Astrocyte of the hippocampus (primary cell): Measurements from ENCODE around the gene CRY2.
A peak's percentile ranks its signal among the peaks of the same experiment; 100 is the strongest.
"Not testable (repeated sequence)": the region's sequence is repeated elsewhere in the genome, so short reads cannot be mapped to it uniquely, and the experiment has no call there.

ENCODE experiments used
- DNase-seq: peaks from one replicate; pipeline ENCODE4 v3.0.0; 2011; ENCODE audit warnings: low read depth, low spot score

Gene CRY2

DNA sequence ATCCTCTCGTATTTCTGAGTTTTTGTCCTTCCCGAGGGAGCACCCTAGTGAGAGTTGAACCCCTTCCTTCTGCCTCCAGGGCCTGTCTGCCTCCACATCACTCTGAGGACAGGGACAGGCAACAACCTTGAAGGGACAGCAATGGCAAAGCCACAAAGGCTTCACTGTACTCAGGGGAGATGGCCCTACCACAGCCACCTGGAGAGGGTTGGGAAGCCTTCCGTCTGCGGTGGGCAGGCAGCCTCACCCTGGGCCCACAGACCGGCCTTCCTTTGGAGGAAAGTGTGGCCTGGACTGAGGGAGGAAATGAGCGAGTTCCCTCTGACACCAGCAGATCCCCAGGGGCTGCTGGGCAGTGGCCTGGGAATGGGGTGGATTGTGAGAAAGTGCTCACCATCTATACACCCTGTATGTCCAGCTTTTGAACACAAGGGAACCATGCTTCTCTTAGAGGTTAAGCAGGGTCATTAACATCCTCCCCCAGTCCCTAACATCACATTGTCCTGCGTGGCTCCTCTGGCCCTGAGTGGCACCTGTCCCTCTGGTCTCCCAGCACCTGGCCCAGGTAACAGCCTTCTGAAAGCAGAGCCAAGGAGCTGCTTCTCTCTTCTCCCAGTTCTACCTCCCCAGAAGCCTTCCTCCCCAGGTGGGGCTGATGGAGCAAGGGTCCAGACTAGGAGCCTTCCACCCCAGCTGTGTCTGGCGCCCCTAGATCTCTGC is 35.5 kb upstream of the CRY2 start:
- no peak for DNase-seq

DNA sequence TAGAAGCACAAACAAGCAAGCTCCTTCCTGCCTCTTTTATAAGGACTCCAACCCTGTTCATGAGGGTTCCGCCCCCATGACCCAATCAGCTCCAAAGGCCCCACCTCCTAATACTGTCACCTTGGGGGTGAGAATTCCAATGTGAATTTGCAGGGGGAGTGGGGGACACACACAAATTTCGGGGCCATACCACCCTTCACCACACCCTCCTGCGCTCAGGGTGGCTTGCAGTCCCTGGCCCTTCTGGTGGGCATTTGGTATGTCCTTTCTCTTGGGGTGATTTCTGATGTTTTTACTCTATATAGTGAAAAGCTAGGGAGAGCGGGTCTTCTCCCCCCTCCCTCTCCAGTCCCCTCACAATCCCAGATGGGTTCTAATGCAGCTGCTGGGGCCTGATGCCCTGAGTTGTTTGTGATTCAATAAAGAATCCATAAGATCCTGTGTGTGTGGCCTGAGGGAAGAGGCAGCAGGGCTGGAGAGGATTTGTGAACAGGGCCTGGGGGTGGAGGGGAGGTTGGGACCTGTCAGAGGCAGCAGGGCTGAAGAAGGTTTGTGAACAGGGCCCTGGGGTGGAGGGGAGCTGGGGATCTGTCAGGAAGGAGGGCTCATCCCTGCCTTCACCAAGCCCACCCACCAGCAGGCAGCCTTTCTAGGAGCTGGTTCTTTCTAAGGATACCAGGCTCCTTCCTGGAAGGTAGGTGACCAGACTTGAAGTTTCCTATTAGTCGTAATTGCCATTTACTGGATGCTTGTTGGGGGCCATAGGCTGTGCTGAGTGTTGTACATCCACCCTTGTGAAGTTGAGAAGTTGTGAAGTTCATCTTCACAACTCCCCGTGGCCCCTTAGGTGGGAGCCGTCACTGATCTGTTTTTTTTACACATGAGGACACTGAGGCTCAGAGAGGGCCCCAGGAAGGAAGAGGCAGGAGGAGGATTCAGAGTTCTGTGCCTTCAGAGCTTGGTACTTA is 34.4 kb upstream of the CRY2 start:
- no peak for DNase-seq

DNA sequence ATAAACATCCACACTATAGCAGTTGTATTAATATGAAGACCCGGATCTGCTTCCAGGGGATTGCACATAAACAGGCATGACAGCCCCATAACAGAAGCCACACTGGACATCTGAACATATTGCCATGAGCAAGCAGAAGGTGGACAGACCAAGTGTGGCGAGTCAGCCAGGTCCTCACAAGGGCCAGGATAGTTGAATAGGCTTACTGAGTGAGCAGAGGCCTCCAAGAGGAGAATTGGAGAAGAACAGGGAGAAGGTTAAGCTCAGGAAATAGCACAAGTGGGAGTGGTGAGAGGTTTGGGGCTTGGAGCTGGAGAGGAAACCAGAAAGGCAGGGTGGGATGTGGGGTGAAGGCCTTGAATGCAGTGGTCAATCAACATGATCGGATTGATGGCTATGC is 31.5 kb upstream of the CRY2 start:
- DNase-seq = peak; percentile 15

DNA sequence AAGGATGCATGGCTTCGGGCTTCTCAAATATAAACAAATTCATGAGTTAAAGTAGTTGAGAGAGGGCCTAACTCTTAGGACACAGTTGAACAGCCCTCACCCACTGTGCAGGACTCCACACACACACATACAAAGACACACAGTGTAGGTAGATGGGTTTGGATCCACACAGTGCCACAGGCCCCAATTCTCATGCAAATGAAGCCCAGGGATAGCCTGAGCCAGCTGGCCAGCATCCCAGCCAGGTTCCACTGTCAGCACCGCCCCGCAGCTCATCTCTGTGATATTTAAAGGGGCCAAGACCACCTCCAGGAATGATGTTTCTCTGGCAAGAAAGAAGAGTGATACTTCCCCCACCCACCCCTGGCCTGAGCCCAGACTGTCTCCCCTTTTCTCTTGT is 30.7 kb upstream of the CRY2 start:
- DNase-seq = peak; percentile 33

DNA sequence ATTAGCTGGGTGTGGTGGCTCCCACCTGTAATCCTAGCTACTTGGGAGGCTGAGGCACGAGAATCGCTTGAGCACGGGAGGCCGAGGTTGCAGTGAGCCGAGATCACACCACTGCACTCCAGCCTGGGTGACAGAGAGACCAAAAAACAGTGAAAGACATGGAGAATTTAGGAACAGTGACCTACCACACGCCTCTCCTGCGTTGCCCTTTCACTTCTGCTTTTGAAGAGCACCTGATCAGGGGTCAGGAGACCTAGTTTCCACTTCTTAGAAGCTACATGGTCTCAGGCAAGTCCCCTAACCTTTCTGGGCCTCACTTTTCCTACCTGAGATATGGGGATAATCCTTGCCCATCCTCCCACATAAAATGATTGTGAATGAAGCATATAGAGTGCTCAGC is 30.1 kb upstream of the CRY2 start:
- no peak for DNase-seq

DNA sequence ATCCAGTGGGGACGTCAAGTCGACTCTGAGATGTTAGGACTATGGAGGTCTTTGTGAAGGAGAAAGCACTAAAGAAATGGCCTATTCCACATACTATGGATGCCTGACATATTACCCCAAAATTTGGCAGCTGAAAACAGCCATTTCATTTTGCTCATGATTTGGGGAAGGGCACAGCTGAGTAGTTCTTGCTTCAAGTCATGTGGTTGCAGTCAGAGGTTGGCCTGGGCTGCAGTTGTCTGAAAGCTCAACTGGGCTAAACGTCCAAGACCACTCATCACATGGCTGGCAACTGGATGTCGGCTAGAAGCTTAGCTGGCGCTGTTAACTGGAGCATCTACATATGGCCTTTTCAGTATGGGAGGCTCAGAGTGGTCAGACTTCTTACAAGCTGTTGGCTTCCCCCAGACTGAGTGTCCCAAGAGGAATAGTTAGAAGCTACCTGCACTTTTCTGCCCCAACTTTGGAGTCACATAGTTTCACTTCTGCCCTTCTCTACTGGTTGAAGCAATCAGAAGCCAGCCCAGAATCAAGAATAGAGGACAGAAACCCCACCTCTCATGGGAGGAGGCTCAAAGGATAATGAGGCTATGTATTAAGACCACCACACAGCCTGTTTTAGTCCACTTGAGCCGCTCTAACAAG is 28.2 kb upstream of the CRY2 start:
- no peak for DNase-seq

DNA sequence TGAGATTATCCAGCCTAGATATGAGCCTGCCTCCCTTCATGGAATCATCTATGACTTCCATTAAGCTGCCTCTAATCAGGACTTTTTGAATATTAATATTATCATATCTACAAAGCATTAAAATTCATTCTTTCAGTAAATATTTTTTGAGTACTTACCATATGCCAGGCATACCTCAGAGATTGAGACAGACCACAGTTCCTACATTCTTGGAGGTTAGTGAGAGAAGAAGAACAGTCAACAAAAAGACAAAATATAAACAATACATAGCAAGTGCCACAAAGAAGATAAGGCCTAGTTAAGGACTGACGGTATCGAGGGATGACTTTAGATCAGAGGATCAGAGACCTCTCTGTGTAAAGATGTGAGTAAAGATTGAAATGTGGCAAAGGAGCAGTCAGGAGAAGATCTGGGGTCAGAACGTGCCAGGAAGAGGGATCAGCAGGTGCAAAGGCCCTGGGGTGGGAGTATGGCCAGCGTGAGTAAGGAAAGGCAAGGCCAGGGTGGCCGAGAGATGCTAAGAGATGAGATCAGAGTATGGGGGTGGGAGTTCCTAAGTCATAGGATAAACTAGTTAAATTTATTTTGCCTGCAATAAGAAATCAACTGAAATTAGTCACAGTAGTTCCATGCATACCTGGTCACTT is 26.9 kb upstream of the CRY2 start:
- DNase-seq = no peak

DNA sequence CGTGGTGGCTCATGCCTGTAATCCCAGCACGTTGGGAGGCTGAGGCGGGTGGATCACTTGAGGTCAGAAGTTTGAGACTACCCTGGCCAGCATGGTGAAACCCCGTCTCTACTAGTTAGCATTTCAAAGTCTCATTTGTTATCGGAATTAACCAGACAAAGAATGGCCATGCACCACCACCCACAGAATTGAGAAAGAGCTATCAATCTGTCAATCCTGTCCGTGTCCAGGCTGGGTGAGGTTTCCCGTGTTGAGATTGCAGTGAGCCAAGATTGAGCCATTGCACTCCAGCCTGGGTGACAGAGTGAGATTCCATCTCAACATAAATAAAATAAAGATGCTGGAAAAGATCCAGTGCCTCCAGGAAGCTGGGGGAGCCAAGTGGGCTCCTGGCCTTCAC is 20.8 kb upstream of the CRY2 start:
- not testable (repeated sequence) for DNase-seq

DNA sequence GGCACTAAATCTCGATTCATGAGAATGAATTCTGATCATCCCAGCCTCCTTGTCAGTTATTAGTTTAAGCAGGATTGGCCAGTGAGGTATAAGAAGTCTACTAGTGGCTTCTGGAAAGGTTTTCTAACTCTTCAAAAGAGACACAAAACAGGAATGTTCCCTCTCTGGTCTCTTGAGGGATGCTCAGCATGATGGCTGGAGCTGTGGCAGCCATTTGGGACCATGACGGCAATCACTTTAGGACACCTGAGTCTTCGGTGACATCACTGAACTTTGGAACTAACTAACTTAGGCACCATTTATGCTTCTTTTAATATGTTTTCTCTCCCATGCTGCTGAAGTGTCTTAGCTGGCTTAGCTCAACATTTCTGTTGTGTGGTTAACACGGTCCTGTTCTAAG is 20.2 kb upstream of the CRY2 start:
- DNase-seq = no peak

DNA sequence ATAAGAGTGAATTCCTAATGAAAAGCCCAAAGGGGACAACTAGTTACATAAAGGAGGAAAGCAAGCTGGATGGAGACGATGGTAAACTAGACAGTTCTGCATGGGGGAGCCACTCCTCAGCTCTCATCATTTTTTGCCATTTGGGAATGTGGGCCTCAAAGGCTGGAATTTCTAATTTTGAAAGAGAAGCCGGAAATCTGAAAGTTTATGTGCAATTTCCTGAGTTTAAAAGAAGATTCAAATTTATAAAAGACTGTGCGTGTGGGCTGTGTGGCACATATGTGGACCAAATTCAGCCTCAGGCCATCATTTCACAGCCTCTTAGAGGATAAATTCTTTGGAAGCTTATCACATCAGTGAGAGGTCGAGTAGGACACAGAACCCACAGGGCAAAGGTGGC is 18.3 kb upstream of the CRY2 start:
- no peak for DNase-seq

DNA sequence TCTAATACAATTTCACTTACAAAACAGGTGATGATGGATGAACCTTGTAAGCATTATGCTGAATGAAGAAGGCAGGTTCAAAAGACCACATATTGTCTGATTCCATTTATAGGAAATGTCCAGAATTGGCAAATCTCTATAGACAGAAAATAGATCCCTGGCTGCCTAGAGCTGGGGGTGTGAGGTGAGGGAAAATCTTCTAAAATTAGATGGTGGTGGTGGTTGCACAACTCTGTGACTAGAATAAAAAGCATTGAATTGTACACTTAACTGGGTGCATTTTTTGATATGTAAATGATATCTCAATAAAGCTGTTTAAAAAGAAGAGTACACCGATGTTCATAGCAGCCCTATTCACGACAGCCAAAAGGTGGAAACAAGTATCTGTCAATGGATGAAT is 16.7 kb upstream of the CRY2 start:
- no peak for DNase-seq

DNA sequence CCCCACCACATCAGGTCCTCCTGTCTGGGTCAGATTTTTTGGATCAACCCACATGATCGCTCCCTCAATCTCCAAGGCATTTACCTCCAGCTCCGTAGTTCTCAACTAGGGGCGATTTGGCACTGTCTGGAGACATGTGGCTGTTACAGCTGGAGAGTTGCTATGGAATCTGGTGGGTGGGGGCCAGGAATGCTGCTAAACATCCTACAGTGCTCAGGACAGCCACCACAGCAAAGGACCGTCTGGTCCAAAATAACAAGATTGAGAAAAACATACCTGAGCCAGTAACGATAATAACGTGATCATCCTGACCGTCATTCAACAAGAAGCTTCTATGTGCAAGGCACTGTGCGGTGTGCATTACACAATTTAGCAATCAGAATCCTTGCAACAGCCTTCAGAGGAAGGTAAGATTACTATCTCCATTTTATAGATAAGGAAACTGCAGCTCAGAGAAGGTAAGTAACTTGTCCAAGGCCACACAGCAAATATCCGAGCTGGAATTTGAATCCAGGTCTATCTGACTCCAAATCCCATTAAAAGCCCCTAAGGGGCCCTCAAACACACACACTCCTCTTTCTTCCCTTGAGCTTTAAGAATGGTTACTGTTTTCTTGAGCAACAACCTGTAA is 14.3 kb upstream of the CRY2 start:
- DNase-seq = no peak

DNA sequence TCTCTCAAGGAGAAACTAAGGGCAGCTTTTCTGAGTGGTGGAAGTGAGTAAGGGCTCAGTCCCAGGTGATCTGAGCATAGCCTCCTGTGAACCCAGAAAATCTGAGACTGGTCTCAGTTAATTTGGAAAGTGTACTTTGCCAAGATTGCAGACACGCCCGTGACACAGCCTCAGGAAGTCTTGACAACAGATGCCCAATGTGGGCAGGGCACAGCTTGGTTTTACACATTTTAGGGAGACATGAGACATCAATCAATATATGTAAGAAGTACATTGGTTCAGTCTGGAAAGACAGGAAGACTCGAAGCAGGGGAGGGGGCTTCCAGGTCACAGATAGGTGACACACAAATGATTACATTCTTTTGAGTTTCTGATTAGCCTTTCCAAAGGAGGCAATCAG is 13.5 kb upstream of the CRY2 start:
- no peak for DNase-seq

DNA sequence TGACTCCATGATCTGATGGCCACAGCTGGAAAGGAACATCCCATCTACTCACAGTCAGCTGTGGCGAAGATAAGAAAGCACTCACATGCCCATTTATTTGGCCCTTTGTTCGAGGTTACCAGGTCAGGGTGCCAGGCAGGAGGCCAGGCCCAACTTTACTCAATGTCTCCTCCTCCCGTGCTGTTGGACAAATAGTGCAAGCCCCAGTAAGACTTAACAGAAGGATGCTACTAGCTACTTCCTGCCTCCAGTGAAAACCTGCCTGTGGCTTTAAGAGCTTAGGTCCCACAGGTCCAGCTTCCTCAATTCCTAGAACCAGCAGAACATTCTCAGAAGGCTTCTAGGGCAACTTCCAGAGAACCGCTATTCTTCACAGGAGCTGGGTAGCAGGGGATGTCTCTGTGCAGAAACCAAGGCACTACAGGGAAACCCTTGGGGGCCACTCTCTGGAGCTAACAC is 12.9 kb upstream of the CRY2 start:
- no peak for DNase-seq

DNA sequence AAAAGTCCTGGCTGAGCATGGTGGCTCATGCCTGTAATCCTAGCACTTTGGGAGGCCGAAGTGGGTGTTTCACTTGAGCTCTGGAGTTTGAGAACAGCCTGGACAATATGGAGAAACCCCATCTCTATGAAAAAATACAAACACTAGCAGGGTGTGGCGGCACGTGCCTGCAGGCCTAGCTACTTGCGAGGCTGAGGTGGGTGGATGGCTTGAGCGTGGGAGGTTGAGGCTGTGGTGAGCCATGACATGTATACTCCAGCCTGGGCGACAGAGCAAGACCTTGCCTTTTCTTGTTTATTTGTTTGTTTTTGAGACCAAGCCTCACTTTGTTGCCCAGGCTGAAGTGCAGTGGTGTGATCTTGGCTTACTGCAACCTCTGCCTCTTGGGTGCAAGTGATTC is 8.1 kb upstream of the CRY2 start:
- no peak for DNase-seq

DNA sequence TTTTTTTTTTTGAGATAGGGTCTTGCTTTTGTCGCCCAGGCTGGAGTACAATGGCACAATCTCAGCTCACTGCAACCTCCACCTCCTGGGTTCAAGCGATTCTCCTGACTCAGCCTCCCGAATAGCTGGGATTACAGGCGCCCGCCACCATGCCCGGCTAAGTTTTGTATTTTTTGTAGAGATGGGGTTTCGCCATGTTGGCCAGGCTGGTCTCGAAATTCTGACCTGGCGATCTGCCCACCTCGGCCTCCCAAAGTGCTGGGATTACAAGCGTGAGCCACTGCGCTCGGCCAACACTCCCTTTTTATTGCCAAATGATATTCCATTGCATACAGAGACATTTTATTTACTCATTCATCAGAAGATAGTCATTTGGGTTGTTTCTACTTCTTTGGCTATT is 7.0 kb upstream of the CRY2 start:
- not testable (repeated sequence) for DNase-seq

DNA sequence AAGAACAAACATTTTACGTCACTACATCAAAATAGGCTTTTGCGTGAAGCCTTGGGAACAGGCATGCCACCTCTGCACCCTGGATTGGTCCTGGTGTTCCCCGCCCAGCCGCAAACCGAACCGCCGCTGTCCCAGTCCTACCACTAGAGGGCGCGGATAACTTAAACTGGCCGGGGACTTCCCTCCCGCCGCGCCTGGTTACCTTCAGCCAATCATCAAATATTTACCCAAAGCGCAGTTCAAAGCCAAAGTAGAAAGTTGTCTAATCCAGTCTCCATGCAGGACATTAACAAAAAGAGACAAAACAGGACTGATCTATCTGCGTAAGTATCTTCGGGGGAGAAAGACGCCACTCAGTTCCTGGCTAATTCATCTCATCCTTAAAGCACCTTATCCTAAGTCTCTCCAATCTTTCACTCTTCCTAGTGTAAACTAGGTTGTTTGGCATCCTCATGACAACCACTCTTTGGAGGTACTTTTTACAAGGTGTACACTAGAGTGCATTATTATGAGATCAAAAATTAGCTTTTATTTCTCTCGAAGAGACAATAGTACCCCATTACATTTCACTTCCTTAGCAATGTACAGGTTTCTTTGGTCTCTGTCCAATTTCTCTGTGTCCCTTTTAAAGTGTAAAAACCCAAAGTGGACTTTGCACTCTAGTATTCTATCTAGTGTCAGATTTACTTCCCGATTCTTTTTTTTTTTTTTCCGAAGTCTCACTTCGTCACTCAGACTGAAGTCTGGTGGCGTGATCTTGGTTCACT is 3.9 kb upstream of the CRY2 start:
- peak; percentile 95 for DNase-seq

DNA sequence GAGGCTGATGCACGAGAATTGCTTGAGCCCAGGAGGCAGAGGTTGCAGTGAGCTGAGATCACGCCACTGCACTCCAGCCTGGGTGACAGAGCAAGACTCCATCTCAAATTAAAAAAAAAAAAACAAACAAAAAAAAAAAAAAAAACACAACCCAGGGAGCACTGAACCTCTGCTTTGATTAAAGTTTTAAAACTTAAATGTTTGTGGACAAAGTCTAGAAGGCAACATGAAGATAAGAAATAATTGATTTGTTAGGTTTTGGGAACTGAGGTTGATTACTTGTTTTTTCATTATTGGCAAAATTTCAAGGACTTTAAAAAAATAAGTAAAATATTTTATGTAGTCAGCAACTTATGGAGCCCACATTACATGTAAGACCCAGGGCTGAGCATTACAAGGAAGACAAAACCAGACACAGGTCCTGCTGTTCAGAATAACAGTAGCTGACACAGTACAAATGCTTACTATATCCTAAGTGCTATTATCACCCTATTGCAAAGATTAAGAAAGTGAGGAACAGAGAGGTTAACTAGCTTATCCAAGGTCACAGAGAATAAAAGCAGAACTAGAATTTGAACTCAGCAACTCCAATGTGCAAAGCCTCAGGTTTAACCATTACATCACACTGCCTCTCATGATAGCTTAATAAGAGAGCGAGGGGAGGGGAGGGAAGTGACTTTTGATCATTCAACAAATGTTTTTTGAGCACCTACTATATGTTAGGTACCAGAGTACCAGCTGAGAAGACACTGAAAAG is 2.3 kb upstream of the CRY2 start:
- no peak for DNase-seq

DNA sequence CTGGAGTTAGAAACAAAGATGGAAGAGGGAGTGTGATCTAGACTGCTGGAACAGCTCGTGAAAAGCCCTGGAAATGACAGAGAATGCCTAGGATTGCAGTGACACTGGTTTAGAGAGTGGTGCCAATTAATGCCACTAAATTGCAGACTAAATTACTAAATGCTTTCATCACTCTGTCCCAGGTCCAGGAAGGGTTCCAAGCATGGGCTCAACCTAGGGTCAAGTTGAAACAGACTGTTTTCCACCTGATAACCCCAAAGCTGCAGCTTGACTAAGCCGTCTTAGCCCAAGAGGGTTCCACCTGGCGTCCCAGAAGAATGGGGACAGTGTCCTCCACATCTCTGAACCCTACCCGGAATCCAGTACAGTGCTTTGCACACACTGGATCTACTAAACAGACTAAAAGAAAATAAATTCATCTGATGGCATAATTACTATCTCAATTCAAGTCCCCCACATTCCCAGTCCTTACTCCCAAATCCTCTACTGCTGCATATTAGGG is 1.1 kb upstream of the CRY2 start:
- DNase-seq = no peak

DNA sequence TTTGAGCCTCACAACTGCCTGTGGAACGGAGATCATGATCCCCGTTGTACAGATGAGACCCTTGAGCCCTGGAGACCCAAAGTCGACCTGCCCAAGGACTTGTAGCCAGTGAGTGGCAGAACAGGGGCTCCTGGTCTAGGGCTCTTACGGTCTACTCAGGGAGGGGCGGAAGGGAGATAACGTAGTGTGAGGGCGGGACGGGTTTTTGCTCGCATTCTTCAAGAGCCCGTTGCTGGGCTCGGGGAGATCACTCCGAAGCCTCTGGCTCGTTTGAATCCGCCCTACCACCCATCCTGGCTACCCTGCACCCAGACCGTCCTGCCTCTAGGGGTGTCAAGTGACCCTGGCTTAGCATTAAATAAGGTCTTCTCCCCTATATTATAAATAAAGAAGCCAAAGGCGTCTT is 639 bp downstream of the CRY2 start:
- DNase-seq = peak; percentile 75
